ENCODE measurements around the gene INHBE.
"Not testable (repeated sequence)": the region's sequence is repeated elsewhere in the genome, so short reads cannot be mapped to it uniquely, and the experiment has no call there.

INHBE gene

DNA sequence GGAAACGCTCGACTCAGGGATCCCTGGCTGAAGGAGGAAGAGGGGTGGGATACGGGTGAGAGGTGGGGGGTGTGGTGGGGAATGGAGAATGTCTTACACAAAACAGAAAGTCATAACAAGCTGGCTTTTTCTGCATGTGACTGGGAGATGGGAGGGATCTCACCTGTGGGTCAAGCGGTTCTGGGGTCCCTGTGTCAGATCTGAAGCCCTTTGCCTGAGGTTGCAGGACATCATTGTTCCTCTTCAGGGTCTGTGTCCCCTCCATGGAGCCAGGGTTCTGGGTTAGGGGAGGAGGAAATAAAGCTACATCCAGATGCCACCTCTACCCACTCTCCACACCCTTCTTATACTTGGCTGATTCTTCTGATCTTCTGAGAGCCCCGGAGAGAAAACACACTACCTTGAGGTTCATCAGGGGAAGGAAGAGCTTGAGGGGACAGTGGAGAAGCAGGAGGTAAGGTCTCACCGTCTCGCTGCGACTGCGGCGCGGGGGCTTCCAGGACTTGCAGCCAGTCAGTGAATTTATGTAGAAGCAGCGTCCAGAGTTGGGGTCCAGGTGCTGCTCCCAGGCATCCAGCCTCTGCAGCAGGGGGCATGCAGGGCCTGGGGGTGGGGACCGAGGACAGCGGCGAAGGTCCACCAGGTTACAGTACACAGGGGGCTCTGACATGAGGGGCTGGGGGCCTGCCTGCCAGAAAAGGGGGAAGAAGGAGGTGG lies 22.0 kb downstream of the INHBE start:
- DNase-seq: peak; percentile 14

GRCh38 chr12:57477710-57478681 lies 22.9 kb downstream of the INHBE start:
- peak; percentile 27 for DNase-seq

- no peak for DNase-seq
Measured at GRCh38 chr12:57479043-57479375, 23.9 kb downstream of the INHBE start.

DNA sequence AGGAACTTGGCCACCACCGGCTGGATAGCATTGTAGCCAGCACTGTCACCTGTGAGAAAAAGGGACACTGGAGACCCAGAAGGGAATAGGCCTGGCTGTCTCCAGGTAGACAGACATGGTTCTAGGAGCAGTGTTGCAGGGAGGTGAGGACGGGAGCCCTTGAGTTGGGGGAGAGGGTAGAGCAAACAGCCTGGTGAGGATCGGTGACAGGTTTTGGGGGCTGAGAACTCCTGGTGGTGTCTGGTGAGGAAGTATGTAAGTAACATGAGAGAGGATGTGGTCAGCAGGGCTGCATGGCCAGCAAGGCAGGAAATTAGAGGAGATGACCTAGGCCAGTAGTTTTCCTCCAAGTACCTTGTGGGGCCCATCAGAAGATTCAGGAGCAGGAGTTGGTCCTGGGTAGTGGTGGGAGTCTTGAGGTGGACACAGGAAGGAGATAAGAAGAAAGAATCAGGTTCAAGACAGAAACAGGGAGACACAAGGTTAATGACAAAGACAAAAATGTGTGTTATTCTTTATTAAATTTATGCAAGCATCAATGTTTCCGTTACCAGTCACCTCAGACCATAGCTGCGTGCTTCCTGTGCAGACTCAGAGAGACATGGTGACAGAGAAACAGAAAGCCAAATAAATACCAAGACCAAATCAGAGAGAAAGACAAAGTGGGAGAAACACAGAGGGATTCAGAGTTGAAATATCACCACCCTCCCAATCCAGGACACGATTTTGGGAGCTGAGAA lies 24.4 kb downstream of the INHBE start, which contains the start of gene ARHGAP9:
Gene ARHGAP9, minus strand, starts transcription at position 491 of the 740 bp plus-strand sequence. Its CDS starts 460 bp downstream, at position 31.
- peak; percentile 54 for DNase-seq

GRCh38 chr12:57481671-57482070 lies 26.6 kb downstream of the INHBE start:
- DNase-seq: no peak

DNA sequence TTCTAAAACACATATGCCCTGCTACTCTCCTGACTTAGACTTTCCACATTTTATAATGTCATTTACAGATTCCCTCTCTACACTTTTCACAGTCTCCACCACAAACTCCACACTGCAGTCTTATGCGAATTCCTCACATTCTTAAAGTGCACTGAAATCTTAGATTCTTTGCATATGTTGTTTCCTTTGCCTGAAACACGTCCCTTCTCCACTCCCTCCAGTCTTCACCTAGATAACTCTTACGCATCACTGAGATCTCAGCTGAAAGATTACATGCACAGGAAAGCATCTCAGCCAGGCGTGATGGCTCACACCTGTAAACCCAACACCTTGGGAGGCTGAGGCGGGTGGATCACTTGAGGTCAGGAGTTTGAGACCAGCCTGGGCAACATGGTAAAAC lies 28.4 kb downstream of the INHBE start:
- no peak for DNase-seq

- DNase-seq: no peak
Measured at GRCh38 chr12:57485695-57486094, 30.6 kb downstream of the INHBE start.

DNA sequence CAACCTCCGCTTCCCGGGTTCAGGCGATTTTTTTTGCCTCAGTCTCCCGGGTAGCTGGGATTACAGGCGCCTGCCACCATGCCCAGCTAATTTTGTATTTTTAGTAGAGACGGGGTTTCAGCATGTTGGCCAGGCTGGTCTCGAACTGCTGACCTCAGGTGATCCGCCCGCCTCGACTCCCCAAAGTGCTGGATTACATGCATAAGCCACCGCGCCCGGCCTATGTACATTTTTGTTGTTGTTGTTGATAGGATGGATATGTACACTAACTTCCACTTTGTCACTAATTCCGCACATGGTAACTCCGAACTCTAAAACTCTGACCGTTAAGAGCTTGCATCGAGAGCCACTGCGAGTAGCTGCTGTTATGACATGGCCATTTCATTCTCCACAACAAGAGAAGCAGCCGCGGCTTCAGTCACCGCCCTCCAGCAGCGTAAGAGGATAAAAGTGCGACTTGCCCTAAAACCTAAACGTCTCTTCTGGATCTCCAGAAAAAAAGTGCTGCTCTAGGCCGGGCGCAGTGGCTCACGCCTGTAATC lies 32.0 kb downstream of the INHBE start:
- DNase-seq: no peak

- peak; percentile 89 for DNase-seq
Measured at GRCh38 chr12:57487597-57488401, 32.7 kb downstream of the INHBE start, which contains the start of gene MARS1. MARS1 (plus strand) TSS chr12:57488068; CDS start chr12:57488091, 23 bp downstream.

DNA sequence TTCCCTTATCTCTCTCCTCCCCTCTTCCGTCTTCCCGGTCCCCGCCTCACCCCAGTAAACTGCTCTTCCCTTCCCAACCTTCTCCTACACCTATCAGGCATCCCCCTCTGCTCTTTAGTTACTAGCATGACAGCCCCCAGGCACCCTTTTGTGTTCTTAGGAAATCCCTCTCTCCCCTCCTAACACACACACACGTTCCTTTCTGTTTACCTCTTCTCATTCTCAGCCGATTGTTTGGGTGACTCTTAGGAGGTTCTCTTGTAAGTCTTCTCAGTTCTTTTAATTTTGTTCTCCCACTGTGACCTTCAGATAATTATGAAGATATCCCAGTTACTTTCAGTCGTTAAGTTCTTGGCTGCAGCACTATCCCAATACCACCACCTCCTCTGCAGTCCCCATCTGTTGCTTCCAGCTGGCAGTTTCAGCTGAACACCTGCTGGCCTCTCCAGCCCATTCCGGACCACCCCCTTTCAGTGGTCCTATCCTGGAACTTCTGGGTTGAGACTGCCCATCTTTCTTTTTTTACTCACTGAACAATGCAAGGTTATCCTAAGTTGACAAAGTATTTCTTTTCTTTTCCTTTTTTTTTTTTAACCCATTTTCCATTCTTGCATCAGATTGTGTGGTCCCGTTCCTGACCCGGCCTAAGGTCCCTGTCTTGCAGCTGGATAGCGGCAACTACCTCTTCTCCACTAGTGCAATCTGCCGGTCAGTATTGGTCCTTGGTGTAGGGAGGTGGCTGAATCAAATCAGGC lies 33.5 kb downstream of the INHBE start:
- DNase-seq: no peak

GRCh38 chr12:57489157-57489641 lies 34.1 kb downstream of the INHBE start:
- no peak for DNase-seq

DNA sequence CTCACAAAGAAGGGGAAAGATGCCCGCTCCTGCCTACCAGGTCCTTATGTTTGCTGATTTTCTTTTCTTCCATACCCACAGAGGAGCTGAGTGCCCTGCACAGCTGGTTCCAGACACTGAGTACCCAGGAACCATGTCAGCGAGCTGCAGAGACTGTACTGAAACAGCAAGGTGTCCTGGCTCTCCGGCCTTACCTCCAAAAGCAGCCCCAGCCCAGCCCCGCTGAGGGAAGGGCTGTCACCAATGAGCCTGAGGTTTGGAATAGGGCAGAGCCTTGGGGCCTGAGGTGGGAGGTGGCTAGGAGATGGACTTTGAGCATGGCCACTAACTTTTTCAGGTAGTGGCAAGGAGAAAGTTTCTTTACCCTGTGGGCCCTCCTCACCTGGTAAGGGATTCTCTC lies 35.0 kb downstream of the INHBE start:
- no peak for DNase-seq

DNA sequence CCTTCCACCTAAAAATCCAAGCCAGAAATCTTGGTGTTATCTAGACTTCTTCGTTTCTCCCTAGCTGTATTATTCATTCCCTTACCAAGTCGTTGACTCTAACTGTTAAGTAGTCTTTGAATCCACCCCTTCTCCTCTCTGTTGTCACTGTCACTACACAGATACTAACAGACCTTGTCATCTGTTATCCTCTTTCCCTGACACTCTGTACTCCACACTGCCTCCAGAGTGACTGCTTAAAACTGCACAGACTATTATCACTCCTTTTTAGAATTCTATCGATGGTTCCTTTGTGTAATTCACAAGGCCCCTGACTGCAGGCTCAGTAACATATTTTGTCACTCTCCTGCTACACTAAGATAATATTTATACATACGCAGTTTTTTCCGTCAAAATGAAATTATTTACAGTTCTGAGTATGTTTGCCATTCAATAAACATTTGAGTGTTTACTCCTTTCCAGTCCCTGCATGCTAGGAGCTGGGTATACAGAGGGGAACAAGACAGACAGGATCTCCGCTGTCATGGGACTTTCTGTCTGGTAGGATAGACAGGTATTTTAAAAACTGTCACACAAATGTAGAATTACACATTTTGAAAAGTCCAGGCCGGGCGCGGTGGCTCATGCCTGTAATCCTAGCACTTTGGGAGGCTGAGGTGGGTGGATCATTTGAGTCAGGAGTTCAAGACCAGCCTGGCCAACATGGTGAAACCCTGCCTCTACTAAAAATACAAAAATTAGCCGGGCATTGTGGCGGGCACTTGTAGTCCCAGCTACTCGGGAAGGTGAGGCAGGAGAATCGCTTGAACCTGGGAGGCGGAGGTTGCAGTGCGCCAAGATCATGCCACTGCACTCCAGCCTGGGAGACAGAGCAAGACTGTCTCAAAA lies 36.5 kb downstream of the INHBE start:
- DNase-seq: no peak

- not testable (repeated sequence) for DNase-seq
Measured at GRCh38 chr12:57495051-57495701, 40.1 kb downstream of the INHBE start.

- DNase-seq: no peak
Measured at GRCh38 chr12:57496822-57497221, 41.7 kb downstream of the INHBE start.

GRCh38 chr12:57497223-57498131 lies 42.4 kb downstream of the INHBE start:
- DNase-seq: no peak

- DNase-seq: no peak
Measured at GRCh38 chr12:57498132-57498502, 43.0 kb downstream of the INHBE start.

DNA sequence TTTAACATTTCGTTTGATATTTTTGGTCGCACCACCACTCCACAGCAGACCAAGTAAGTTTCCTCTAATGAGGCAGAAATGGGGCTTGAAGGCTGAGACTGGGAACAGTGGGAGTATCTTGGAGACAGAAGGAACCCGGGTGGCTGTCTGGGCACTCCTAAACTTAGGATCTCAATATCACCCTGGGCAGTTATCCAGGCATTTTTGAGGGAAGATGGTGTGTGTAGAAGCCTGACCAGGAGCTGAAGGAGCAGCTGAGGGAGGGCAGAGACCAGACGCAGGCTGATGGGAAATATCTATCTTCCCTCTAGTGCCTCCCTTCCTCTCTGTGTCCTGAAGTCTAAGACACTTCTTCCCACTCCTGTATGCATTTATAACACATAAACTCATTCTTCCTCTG lies 43.5 kb downstream of the INHBE start:
- no peak for DNase-seq

Measured in activated gamma-delta T cell treated with Interleukin-2 at 50 U/mL for 16 hours (primary cell).